OCI-LY7 (cell line): ENCODE data around the gene BARX2. TPM values are rescaled to one million over a fixed set of nuclear protein-coding genes. Genes with fewer than 3 reads are reported as not detected.

Experiments
- BruUV-seq: library from RNA; stranded (reverse); fragments of 400-500 nt; replicated peaks from 2 replicates; lab custom pipeline; 2021; lab: Mats Ljungman, UMichigan
- CTCF ChIA-PET: fragments of 300-600 bp; sonication (Branson Sonifier 250); formaldehyde crosslinking; loops from one replicate; lab custom pipeline; 2022; ENCODE audit warnings: antibody characterized with exemption; ENCODE audit not compliant: unreplicated experiment; lab: Charles Lee
- POLR2A ChIA-PET: fragments of 300-600 bp; sonication (Branson Sonifier 250); formaldehyde crosslinking; loops from one replicate; lab custom pipeline; 2022; ENCODE audit warnings: antibody characterized with exemption; lab: Charles Lee
- DNase-seq: peaks from one replicate; pipeline ENCODE4 v3.0.0-alpha.2; 2015; ENCODE audit warnings: low spot score
- H2AFZ ChIP-seq: fragments of 200-600 bp; sonication (generic), shearing (Covaris generic); 2 replicates; pipeline ENCODE4 v1.6.1; 2014; ENCODE audit warnings: mild to moderate bottlenecking, antibody characterized with exemption, low read length, moderate library complexity
- H3K27ac ChIP-seq: fragments of 200-600 bp; sonication (generic); 2 replicates; pipeline ENCODE4 v1.5.1; 2014; ENCODE audit warnings: mixed run types, low read depth, mild to moderate bottlenecking, moderate library complexity, low read length, inconsistent platforms; ENCODE audit not compliant: poor library complexity, severe bottlenecking
- H3K36me3 ChIP-seq: fragments of 200-600 bp; sonication (generic); 2 replicates; pipeline ENCODE4 v1.6.1; 2014; ENCODE audit warnings: mild to moderate bottlenecking, antibody characterized with exemption, low read length, moderate library complexity, mixed read lengths; ENCODE audit not compliant: insufficient read depth
- H3K4me1 ChIP-seq: fragments of 200-600 bp; sonication (generic); 2 replicates; pipeline ENCODE4 v1.5.1; 2014; ENCODE audit warnings: mild to moderate bottlenecking, low read length; ENCODE audit not compliant: insufficient read depth, poor library complexity, severe bottlenecking
- H3K4me2 ChIP-seq: fragments of 200-600 bp; sonication (generic); 2 replicates; pipeline ENCODE4 v1.6.1; 2014; ENCODE audit warnings: mild to moderate bottlenecking, low read length
- H3K4me3 ChIP-seq: fragments of 200-600 bp; sonication (generic); 2 replicates; pipeline ENCODE4 v1.5.1; 2014; ENCODE audit warnings: mild to moderate bottlenecking, low read depth, low read length; ENCODE audit not compliant: poor library complexity, severe bottlenecking
- H3K79me2 ChIP-seq: fragments of 200-600 bp; sonication (generic); 2 replicates; pipeline ENCODE4 v1.6.1; 2016; ENCODE audit warnings: low read depth, mild to moderate bottlenecking, low read length, moderate library complexity, mixed read lengths; ENCODE audit not compliant: insufficient read depth
- H3K9me2 ChIP-seq: fragments of 200-600 bp; sonication (generic); 2 replicates; pipeline ENCODE4 v1.6.1; 2016; ENCODE audit warnings: mild to moderate bottlenecking, low read length, mixed read lengths; ENCODE audit not compliant: insufficient read depth
- H3K9me3 ChIP-seq: fragments of 200-600 bp; sonication (generic); 2 replicates; pipeline ENCODE4 v1.6.1; 2014; ENCODE audit warnings: mild to moderate bottlenecking, mixed run types, low read length, mixed read lengths
- H4K20me1 ChIP-seq: fragments of 200-600 bp; sonication (generic); 2 replicates; pipeline ENCODE4 v1.6.1; 2014; ENCODE audit warnings: mild to moderate bottlenecking, antibody characterized with exemption, low read length, moderate library complexity, mixed read lengths; ENCODE audit not compliant: insufficient read depth
- CTCF ChIP-seq: fragments of 200-600 bp; sonication (generic); conservative IDR thresholded peaks from 2 replicates; pipeline ENCODE4 v1.5.1; 2014; ENCODE audit warnings: mild to moderate bottlenecking, antibody characterized with exemption, low read length, moderate library complexity, mixed read lengths
- EZH2phosphoT487 ChIP-seq: fragments of 200-600 bp; sonication (generic); IDR thresholded peaks from 2 replicates; pipeline ENCODE4 v1.6.1; 2018; ENCODE audit warnings: low read depth, borderline replicate concordance, mild to moderate bottlenecking, mixed run types, antibody characterized with exemption, low read length, moderate library complexity, mixed read lengths
- intact Hi-C: fragments of 100-400 bp; cut with micrococcal nuclease; formaldehyde crosslinking; loops from one replicate; pipeline ENCODE4 v1.10.0; 2022; ENCODE audit not compliant: unreplicated experiment
- total RNA-seq, 2 experiments: library from RNA; depleted of rRNA in 1 of 2; stranded (reverse); fragments of >200 nt in 1 of 2; shearing (Covaris generic) in 1 of 2; gene quantifications; 2 replicates each; pipeline ENCODE4 v1.2.3, GENCODE V29; 2014 to 2022

Gene BARX2
- total RNA-seq, 2 experiments from 2014 or later = 0.06 to 0.23 TPM

- intact Hi-C loops = no loop called here
- Histone ChIP-seq H3K4me3 (no peak overlapping the region), H3K4me2 (no peak overlapping the region), H3K36me3 (no peaks in the 10 kb centered on the region), H2AFZ (no peak overlapping the region), H4K20me1 (no peaks in the 10 kb centered on the region), H3K27ac (no peak overlapping the region), H3K9me2 (no peaks in the 10 kb centered on the region), H3K4me1 (no peaks in the 10 kb centered on the region), H3K9me3 (no peaks in the 10 kb centered on the region), H3K79me2 (no peaks in the 10 kb centered on the region)
- POLR2A ChIA-PET = no interaction called here
- DNase-seq = no peak
- no peak for TF ChIP-seq CTCF
- no peak for TF ChIP-seq EZH2phosphoT487
- no TSS peak for BruUV-seq
- CTCF ChIA-PET = no interaction called here
Observed at GRCh38 chr11:129414144-129414872, 38.7 kb downstream of the BARX2 start.

GRCh38 chr11:129416080-129416820 is 40.6 kb downstream of the BARX2 start:
- no peak for TF ChIP-seq EZH2phosphoT487
- no peaks in the 10 kb centered on the region for H3K36me3 ChIP-seq
- POLR2A ChIA-PET = interaction anchor here (0.6 kb wide), 1 partner anchor 47 kb away, joined by 3 read pairs; no protein-coding TSS in a partner anchor
- no peaks in the 10 kb centered on the region for H3K4me1 ChIP-seq
- BruUV-seq = no TSS peak
- CTCF ChIA-PET = interaction anchor here (0.5 kb wide), 1 partner anchor 11 kb away, joined by 3 read pairs; no protein-coding TSS in a partner anchor
- H3K4me3 ChIP-seq = no peak overlapping the region
- intact Hi-C loops = no loop called here
- no peak overlapping the region for H2AFZ ChIP-seq
- no peaks in the 10 kb centered on the region for H3K9me3 ChIP-seq
- DNase-seq = no peak
- no peak overlapping the region for H3K27ac ChIP-seq
- no peaks in the 10 kb centered on the region for H3K79me2 ChIP-seq
- no peak overlapping the region for H3K4me2 ChIP-seq
- H3K9me2 ChIP-seq = no peaks in the 10 kb centered on the region
- H4K20me1 ChIP-seq = no peaks in the 10 kb centered on the region

GRCh38 chr11:129417458-129417857 is 41.8 kb downstream of the BARX2 start:
- H3K4me1 ChIP-seq = no peaks in the 10 kb centered on the region
- CTCF ChIA-PET = no interaction called here
- H3K9me2 ChIP-seq = no peaks in the 10 kb centered on the region
- no peak overlapping the region for H3K4me2 ChIP-seq
- POLR2A ChIA-PET = no interaction called here
- no peak overlapping the region for H3K27ac ChIP-seq
- H3K9me3 ChIP-seq = no peaks in the 10 kb centered on the region
- no peak overlapping the region for H3K4me3 ChIP-seq
- H3K79me2 ChIP-seq = no peaks in the 10 kb centered on the region
- no peak overlapping the region for H2AFZ ChIP-seq
- H4K20me1 ChIP-seq = no peaks in the 10 kb centered on the region
- DNase-seq = no peak
- intact Hi-C loops = no loop called here
- H3K36me3 ChIP-seq = no peaks in the 10 kb centered on the region
- BruUV-seq = no TSS peak
- TF ChIP-seq EZH2phosphoT487 (no peak), CTCF (no peak)
